HG03097 (cell line): ENCODE measurements around the gene ZC3H18.

Source experiments
- ATAC-seq: cut with Tn5 transposase; IDR thresholded peaks from one replicate; pipeline ENCODE4 v1.9.1; 2021; ENCODE audit not compliant: unreplicated experiment, low FRiP score

The ZC3H18 gene

DNA sequence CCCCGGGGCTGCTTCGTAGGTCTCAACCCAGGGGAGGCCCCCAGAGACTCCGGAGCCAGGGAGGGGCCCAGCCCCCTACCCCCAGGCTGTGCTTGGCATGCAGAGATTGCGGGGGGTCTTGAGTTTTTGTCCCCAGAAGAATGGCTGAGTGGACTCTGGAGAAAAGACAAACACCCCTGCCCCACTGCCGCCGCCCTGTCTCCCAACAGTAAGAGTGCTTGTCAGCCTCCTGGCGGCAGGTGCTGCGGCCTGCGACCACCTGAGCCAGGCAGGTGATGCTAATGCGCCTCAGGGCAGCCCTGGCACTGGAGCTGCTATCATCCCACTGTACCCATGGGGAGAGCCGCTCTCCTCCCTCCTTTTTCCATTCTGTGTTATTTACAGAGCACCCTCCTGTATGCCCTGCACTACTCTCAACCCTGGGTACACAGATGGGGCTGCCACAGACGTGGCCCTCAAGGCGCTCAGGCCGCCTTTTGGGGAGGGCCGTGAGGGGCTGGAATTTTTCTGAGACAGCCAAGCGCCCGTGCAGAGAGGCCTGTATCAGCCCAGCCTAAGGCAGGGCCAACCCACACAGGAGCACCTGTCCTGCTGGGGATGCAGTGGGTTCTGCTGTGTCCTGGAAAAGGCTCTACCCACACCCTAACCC, 65.6 kb downstream of the ZC3H18 start:
- no peak for ATAC-seq

DNA sequence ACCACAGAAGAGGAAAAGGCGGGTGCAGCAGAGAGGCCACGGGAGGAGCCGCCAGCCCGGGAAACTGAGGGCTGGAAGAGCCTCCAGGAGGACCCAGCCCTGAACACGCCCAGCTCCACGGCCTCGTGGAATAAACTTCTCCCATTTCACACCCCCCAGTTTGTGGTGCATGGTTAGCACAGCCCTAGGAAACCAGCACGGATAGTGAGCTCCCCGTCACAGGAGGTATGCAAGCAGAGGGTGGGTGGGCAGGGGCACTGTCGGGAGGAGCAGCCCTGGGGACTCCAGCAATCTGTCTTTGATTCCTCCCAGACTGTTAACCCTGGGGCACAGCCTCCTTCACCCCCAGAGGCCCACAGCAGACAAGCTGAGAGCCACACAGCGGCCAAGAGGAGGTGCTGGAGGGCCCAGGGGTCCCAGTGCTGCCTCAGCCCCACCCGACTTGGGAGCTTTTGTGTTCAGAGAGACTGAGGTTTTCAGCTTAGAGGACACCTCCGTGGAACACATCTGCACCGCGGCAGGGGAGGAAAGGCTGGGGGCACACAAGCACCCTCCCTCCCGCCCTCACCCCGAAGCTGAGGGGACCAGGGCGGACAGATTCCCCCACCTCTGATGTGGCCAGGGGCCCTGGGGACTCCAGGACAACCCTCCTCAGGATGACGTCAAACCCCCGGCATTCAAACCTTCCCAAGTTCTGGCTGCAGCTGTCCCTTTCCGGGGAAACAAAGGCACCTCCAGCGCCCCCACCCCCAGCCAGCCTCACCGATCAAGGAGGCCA, 66.5 kb downstream of the ZC3H18 start:
- no peak for ATAC-seq

DNA sequence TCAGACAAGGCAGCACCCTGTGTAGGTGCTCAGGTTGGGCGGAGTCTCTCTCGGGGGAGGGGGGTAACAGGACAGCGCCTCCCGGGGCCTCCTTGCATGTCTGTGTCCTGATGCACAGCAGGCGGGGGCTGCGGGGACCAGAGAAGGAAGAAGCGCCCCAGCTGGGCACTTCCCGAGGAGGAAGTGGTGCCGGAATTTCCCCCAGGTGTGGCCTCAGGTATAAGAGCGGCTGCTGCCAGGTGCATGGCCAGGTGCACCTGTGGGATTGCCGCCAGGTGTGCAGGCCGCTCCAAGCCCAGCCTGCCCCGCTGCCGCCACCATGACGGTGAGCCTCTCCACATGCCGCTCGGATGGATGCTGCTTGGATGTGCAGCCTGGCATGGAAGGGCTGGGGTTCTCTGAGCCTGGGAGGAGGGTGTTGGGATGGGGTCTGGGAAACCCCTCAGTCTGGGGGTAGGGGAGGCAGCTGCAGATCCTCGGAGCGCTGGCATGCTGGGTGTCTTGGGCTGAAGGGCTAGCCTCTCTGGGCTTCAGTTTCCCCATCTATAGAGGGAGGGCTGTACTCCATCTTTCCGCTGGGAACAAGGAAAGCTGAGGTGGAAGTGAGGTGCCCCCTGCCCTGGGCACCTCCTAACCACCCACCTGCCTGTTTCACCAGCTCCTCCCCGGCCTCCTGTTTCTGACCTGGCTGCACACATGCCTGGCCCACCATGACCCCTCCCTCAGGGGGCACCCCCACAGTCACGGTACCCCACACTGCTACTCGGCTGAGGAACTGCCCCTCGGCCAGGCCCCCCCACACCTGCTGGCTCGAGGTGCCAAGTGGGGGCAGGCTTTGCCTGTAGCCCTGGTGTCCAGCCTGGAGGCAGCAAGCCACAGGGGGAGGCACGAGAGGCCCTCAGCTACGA, 68.4 kb downstream of the ZC3H18 start, which contains the start of gene IL17C:
Gene IL17C, plus strand, starts transcription at position 250 of the 908 bp plus-strand sequence. Its CDS starts 70 bp downstream, at position 320.
- ATAC-seq = no peak

DNA sequence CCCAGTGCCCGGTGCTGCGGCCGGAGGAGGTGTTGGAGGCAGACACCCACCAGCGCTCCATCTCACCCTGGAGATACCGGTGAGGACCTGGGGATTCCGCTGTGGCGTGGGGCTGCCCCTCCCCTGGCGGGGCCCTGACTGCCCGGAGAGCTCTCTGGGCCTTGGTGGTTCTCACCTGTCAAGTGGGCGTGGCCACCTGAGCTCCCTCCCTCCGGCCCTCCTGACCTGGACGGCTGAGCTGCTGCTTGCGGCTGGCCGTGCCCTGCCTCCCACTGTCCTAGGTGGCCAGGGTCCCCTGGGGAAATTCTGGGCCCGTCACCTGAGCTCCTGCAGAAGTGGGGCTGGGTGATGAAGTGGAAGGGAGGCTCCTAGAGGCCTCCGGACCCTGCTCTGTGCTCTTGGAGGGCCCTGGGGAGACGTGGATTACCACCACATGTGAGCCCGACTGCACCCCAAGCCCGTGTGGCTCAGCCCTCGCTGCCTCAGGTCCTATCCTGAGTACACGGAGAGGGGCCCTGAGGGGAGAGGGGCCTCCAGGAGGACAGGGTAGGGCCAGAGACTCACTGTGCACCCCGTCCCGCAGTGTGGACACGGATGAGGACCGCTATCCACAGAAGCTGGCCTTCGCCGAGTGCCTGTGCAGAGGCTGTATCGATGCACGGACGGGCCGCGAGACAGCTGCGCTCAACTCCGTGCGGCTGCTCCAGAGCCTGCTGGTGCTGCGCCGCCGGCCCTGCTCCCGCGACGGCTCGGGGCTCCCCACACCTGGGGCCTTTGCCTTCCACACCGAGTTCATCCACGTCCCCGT, 69.2 kb downstream of the ZC3H18 start:
- ATAC-seq = no peak

DNA sequence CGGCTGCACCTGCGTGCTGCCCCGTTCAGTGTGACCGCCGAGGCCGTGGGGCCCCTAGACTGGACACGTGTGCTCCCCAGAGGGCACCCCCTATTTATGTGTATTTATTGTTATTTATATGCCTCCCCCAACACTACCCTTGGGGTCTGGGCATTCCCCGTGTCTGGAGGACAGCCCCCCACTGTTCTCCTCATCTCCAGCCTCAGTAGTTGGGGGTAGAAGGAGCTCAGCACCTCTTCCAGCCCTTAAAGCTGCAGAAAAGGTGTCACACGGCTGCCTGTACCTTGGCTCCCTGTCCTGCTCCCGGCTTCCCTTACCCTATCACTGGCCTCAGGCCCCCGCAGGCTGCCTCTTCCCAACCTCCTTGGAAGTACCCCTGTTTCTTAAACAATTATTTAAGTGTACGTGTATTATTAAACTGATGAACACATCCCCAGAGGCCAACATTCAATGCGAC, 69.9 kb downstream of the ZC3H18 start:
- no peak for ATAC-seq

DNA sequence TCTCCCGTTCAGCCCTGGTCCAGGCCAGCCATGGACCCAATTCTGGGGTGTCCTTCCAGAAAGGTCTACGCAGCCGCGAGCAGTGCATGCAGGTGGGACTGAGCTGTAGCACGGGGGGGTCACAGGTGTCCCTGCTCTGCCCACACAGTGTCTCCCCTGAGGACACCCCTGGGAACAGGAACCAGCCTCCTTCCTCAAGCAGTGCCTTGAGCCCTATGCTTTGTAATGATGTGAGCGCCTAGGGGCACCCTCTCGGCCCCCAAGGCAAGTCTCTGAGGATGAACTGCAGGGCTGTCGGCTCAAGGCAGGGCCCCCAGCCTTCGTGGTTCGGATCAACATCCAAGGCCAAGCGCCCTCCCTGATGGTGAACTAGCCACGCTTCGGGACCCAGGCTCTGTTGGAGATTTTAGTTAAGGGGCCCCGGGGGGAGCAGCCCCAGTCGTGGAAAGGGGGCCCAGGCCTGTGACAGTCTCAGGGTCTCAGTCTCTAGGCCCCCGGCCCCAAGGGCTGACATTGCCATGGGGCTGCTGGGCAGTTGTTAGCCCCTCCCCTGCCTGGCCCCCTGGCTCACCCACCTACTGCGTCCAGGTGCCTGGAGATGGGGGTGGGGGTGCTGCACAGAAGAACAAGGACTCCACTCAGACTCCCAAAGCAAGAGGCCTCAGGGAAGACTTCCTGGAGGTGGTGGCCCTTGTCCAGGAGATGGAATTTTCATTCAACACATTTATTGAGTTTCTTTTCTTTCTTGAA, 70.5 kb downstream of the ZC3H18 start:
- ATAC-seq = no peak

DNA sequence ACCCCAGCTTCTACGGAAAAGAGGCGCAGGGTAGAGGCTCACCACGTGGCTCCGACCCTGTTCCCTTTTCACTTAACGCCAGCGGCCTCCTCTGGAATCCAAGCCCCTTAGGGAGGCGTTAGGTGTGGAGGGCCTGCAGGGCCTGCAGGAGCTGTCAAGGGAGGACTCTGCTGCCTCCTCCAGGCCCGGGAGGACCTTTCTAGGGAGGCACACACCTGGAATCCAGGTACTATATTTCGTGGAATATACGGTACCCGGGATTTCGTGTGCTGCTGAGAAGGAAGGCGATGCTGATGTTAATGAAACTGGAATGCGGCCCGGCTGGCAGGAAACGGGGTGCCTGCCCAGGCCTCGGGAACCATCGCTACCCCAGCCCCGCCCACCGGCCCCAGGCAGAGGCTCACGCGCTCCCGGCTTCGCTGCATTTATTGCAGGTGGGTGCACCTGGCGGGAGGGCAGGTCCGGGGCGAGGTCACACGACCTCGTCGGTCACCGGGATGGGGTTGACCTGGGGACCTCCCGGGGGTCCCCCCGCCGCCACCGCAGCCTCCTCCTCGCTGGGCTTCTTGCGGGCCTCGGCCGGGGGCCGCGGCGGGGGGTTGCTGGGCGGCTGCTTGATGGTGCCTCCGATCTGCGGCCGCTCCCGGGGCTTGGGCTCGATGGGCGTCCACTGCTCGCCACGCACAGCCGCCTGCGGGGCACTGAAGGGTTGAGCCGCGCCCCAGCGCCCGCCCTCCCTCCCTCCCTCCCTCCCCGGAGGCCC, 72.9 kb downstream of the ZC3H18 start:
- ATAC-seq = no peak

DNA sequence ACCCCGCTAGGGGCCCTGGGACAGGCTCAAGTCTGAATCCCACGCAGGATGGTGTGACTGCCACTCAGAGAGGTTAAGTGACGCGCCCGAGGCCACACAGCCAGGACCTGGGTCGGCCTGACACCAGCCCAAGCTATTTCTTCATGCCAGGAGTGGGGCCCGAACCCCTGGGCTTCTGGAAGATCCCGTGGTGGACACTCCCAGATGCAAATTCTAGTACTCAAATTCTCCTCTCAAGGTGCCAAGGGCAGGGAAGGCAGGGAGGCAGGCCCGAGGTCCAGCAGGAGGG, 73.4 kb downstream of the ZC3H18 start:
- ATAC-seq = no peak

DNA sequence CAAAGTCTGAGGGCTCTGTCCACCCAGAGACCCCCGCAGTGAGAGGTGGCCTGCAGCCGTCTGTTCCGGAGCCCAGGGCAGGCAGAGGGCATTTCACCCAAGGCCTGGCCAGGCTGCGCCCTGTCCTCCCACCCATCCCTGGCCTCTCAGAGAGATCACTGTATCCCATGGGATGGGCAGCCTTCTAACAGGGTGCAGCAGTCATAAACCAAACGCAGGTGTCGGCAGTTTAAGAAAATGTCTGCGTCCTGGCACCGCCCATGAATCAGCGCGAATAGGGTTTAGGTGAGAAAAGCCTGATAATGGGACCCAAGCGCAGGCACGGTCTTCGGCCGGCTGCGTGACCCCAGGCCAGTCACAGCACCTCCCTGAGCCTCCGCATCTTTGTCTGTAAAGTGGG, 75.3 kb downstream of the ZC3H18 start:
- ATAC-seq = no peak

DNA sequence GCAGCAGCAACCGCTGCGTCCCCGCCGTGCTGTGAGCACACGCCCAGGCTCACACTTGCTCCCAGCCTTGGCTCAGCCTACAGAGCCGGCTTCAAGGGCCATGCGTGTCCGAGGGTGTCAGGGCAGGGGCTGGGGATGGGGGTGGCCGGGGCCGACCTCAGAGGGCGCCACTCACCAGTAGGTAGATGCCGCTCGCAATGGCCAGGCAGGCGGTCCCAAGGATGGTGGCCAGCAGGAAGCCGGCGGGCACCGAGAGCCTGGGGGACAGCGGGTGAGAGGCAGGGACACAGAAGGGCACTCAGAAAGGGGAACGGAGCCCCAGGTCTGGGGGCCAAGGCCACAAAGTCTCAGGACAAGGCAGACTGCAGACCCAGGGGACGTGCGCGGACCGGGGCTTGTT, 75.7 kb downstream of the ZC3H18 start:
- ATAC-seq = no peak

DNA sequence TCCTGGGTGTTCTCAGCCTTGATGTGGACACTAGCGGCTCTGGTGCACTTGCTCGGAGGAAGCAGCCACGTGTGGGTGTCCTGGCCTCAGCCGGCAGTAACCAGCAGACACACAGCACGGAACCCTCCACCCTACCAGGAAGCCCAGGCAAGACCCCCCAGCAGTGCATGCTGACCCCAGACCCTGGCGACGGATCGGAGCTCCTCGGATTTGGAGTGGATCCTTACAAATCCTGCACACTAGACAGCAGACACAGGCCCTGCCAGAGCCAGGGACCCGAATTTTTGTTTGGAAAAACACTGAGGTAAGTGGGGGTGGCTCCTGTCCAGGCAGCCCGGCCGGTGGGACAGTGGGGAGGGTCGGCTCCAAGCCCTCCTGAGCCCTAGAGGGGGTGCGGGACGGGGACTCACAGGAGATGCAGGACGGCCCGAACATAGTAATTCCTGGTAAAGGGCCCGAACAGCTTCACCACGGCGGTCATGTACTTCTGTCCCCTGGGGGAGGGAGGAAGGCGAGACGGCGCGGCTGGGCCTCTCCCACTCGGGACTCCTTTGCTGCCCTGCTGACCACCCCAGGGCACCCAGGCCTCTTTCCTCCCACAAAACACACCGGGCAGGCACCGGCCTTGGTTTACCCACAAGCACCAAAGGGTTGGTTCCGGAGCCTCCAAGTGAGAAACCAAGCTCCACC, 76.3 kb downstream of the ZC3H18 start:
- no peak for ATAC-seq

DNA sequence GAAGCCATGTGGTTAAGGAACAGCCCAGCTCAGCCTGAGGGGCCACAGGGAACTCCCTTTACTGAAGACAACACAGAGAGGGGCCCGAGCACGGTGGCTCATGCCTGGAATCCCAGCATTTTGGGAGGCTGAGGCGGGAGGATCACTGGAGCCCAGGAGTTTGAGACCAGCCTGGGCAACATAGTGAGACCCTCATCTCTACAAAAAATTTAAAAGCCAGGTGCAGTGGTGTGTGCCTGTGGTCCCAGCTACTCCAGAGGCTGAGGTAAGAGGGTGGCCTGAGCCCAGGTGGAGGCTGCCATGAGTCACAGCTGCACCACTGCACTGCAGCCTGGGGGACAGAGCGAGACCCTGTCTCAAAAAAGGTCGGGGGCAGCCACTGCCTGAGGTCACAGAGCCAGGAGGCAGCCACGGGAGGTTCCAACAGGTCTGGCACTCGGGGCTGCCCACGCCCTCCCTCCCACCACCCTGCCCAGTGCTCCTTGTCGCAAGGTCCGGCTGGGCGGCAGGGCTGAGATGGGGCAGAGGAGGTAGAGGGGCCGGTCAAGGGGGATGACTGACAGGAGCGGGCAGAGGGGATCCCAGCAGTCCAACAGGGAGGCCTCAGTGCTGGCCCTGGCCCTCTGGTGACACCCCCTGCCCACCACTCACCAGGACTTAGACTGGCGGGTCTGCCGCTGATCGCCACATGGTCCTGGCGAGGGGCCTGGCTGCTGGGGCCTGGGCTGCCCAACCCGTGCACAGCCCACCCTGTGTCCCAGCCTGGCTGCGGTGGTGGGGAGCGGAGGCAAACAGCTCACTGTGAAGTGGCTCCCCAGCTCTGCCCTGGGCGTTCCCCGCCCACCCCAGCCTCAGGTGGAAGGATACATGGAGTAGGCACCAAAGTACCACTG, 77.2 kb downstream of the ZC3H18 start:
- no peak for ATAC-seq

DNA sequence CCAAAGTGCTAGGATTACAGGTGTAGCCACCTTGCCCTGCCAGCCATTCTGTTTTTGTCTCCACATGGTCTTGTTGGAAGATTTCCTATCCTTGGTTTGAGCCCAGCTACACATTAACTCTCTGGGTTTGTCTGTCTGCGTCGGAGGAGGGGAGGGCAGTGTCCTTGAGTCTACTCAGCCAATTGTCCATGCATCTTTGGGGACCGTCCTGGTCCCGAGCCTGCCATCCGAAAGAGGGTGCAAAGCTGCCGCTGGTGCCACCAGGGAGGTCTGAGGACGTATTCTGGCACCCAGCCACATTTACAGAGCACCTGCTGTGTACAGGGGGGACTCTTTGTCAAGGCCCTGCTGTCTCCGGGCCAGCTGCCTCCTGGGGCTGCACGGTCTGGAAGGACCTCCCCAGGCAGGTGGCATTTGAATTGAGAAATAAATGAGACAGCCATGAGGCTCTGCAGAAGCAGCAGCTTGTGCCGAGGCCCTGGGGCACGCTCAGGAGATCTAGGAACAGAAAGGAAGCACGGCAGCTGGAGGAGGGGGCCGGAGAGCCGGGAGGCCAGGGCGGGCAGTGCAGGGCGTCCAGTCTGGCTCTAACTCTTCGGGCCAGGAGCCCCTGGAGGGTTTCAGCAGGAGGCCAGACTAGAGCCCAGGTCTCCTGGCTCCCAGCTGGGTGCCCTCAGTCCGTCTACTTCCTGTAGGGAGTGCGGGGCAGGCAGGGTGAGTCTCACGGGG, 79.2 kb downstream of the ZC3H18 start:
- no peak for ATAC-seq

DNA sequence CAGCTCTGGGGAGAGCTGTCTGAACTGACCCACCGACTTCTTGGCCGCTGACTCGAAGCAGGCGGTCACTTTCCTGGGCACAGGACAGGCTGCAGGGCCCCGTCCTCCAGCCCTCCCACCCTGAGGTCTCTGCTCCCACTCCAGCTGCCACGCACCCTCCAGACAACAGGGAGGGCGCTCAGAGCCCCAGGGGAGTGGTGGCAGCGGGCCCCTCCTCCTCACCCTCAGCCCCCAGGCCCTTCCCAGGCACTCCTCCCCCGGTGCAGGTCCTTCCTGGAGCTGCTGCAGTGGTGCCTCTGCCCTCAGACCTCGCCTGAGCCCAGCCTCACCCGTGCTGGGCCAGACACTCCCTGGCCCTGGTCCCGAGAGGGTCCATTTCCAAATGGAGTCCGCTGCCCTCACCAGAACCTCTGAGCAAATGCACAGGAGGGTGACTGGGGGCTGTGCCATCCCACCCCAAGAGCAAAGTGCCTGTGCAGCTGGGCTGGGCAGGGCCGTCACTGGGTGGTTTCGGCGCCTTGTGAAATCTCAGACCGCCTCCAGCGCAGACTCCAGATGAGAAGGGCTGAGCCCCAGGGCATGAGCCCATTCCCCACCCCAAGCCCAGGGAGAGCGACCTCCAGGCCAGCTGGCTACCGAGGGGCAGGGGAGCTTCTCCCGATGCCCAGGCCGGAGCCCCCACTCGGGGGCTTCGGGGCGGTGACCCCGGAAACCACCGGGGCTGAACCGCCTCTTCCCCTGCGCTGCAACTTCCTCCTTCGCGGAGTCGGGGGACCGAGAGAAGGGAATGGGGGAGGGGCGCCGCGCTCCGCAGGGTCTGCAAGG, 79.9 kb downstream of the ZC3H18 start:
- ATAC-seq = no peak

DNA sequence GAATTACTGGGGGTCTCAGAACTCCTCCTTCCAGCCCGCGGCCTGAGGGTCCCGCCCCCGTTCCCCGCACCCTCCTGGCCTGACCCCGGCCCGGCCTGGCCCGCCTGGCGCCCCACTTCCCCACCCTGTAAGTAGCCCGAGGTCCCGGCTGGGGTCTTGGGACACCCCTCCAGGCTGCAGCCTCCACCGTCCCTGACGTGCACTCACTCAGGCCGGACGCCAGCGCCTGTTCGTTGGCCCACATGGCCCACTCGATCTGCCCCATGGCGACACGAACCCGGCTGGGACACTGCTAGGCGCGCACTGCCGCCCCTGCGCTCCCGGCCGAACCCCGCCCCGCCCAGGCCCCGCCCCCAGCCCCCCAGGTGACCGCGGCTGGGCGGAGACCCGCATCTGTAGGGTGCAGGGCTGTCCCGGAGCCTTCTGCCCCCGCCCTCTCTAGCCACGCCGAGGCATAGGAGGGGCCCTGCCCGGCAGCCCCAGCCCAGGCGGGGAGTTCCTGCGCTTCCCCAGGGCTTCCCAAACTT, 80.6 kb downstream of the ZC3H18 start, which contains the start of gene CYBA:
Gene CYBA, minus strand, starts transcription at position 305 of the 527 bp plus-strand sequence. Its CDS starts 40 bp downstream, at position 265.
- ATAC-seq = peak; percentile 48
